ENCODE results near the gene TMEM238. TPM values are rescaled to one million over a fixed set of nuclear protein-coding genes. Genes with fewer than 3 reads are reported as not detected.

Gene TMEM238
- total and polyA plus RNA-seq, 9 donors, result 0.10 to 31.2 (median 2.5) TPM; not detected in 1

- DNase-seq, result no peak
- Histone ChIP-seq H3K27ac (no peak overlapping the region), H3K9me3 (no peaks in the 10 kb centered on the region), H3K27me3 (no peaks in the 10 kb centered on the region), H3K4me3 (no peak overlapping the region), H3K4me1 (ENCODE audit: insufficient read depth) (no peaks in the 10 kb centered on the region), H3K36me3 (no peaks in the 10 kb centered on the region)
- TF ChIP-seq POLR2A (IDR thresholded peaks at IDR 0.05) (no peak), CTCF (IDR thresholded peaks at IDR 0.05) (no peak), EP300 (IDR thresholded peaks at IDR 0.05) (no peak)
- WGBS, 3 donors, result 57 to 63% (median 58%) methylated on average over 22 of the region's 22 CpGs
- intact Hi-C loops (cut with DNase I), result no loop called here
These were observed 35.6 kb downstream of the TMEM238 start for GRCh38 chr19:55348317-55349034.

GRCh38 chr19:55347442-55348009 is 36.6 kb downstream of the TMEM238 start:
- Histone ChIP-seq H3K9me3 (no peaks in the 10 kb centered on the region), H3K27me3 (no peaks in the 10 kb centered on the region), H3K4me3 (no peak overlapping the region), H3K4me1 (ENCODE audit: insufficient read depth) (no peaks in the 10 kb centered on the region), H3K27ac (no peak overlapping the region), H3K36me3 (no peaks in the 10 kb centered on the region)
- no peak for DNase-seq
- intact Hi-C loops (cut with DNase I), result no loop called here
- TF ChIP-seq EP300 (IDR thresholded peaks at IDR 0.05) (no peak), CTCF (IDR thresholded peaks at IDR 0.05) (no peak), POLR2A (IDR thresholded peaks at IDR 0.05) (no peak)
- 70 to 75% (median 72%) methylated on average over 10 of the region's 10 CpGs for WGBS, 3 donors

GRCh38 chr19:55346725-55347441 is 37.2 kb downstream of the TMEM238 start:
- WGBS, 3 donors, result 80 to 82% (median 82%) methylated on average over 37 to 41 of the region's 41 CpGs
- Histone ChIP-seq H3K4me1 (ENCODE audit: insufficient read depth) (no peaks in the 10 kb centered on the region), H3K27me3 (no peaks in the 10 kb centered on the region), H3K27ac (no peak overlapping the region), H3K36me3 (no peaks in the 10 kb centered on the region), H3K4me3 (no peak overlapping the region), H3K9me3 (no peaks in the 10 kb centered on the region)
- intact Hi-C loops (cut with DNase I), result no loop called here
- TF ChIP-seq EP300 (IDR thresholded peaks at IDR 0.05), result no peak
- TF ChIP-seq CTCF (IDR thresholded peaks at IDR 0.05), result no peak
- DNase-seq, result peak in 1 of 5 donors; percentile 21

GRCh38 chr19:55345818-55346724 is 38.0 kb downstream of the TMEM238 start:
- DNase-seq, result peak in 4 of 5 donors; percentile 50 to 69 (median 62)
- Histone ChIP-seq H3K27me3 (no peaks in the 10 kb centered on the region), H3K27ac (no peak overlapping the region), H3K36me3 (no peaks in the 10 kb centered on the region), H3K4me1 (ENCODE audit: insufficient read depth) (peaks cover 3% of the 10 kb centered on the region), H3K9me3 (no peaks in the 10 kb centered on the region), H3K4me3 (no peak overlapping the region)
- no peak for TF ChIP-seq EP300 (IDR thresholded peaks at IDR 0.05)
- TF ChIP-seq POLR2A (IDR thresholded peaks at IDR 0.05), result no peak
- no peak for TF ChIP-seq CTCF (IDR thresholded peaks at IDR 0.05)
- intact Hi-C loops (cut with DNase I), result no loop called here
- 81 to 84% (median 81%) methylated on average over 37 to 43 of the region's 43 CpGs for WGBS, 3 donors
